ENCODE data around the gene PRKN. TPM values are rescaled to one million over a fixed set of nuclear protein-coding genes. Genes with fewer than 3 reads are reported as not detected.

PRKN gene
- total and polyA plus RNA-seq, 2 experiments from 2014 or later: 0.10 to 0.84 TPM

DNA sequence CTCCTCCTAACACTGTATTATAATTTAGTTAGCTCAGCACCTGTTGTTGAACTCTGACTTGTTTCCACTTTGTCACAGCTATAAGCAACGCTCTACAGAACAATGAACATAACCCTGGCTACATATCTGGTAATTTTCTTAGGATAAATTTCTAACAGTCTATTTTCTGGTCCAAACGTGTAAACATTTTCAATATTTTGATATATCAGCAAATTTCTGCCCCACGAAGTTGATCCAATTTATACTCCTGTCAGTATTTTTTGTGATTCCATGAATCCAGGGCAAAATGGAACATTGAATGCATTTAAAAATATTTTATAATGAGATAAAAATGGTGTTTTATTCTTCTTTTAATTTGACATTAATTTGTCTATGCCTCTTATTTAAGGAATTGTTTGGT, 1005.2 kb downstream of the PRKN start:
- H3K9me3 Mint-ChIP-seq: no peaks in the 10 kb centered on the region; the same call in 2 of the 3 replicates
- no peak for TF ChIP-seq JUNB (IDR thresholded peaks at IDR 0.05; ENCODE audit: unreplicated experiment)
- TF ChIP-seq EZH2phosphoT487 (IDR thresholded peaks at IDR 0.05; ENCODE audit: unreplicated experiment): no peak
- DNase-seq (ENCODE audit: low spot score): no peak

DNA sequence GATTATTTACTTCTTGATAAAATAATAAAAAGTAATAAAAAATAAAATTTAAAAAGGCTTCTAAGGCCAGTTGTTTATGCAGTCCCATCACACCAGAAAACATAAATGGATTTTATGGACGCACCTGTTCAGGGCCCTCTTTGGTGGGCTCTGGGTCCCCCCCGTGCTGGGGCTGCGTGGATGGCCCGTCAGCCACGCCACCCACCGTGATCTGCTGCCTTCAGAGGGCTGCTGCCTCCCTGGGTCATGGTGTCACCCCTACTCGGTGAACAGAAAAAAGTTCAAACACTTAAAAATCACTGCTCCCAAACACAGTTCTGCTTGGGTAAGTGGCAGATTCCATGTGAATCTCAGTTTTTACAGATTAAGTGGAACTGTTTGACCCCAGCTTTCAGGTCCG, 1006.1 kb downstream of the PRKN start:
- Mint-ChIP-seq H3K27me3 (ENCODE audit: insufficient read depth, low read depth, poor library complexity) (peaks cover 1% of the 10 kb centered on the region), H3K27ac (no peak overlapping the region), H3K4me3 (no peak overlapping the region), H3K9me3 (no peaks in the 10 kb centered on the region; the same call in 2 of the 3 replicates), H3K4me1 (no peaks in the 10 kb centered on the region), H3K36me3 (ENCODE audit: low read depth) (no peaks in the 10 kb centered on the region)
- DNase-seq (ENCODE audit: low spot score) (no peak), ATAC-seq (no peak)
- TF ChIP-seq NANOG (IDR thresholded peaks at IDR 0.05; ENCODE audit: borderline replicate concordance) (no peak), REST (IDR thresholded peaks at IDR 0.05; ENCODE audit: unreplicated experiment) (no peak), JUNB (IDR thresholded peaks at IDR 0.05; ENCODE audit: unreplicated experiment) (no peak), ZNF331 (CRISPR knock-in tag; IDR thresholded peaks at IDR 0.05; ENCODE audit: low read depth) (no peak), CREB1 (CRISPR knock-in tag; IDR thresholded peaks at IDR 0.05; ENCODE audit: low read depth) (no peak)
- no peaks in the 10 kb centered on the region for H3K79me2 ChIP-seq (replicated peaks; ENCODE audit: insufficient read depth)
- H3K27ac ChIP-seq (ENCODE audit: low read depth): no peak overlapping the region
- H3K4me1 ChIP-seq (ENCODE audit: insufficient read depth): no peaks in the 10 kb centered on the region
- no peaks in the 10 kb centered on the region for H3K36me3 ChIP-seq (ENCODE audit: insufficient read depth)
- H3F3A ChIP-seq (replicated peaks; ENCODE audit: low read depth): no peaks in the 10 kb centered on the region
- no peaks in the 10 kb centered on the region for H3K27me3 ChIP-seq (ENCODE audit: insufficient read depth)
- H3K4me3 ChIP-seq: no peak overlapping the region
- H4K20me1 ChIP-seq (replicated peaks; ENCODE audit: insufficient read depth): no peaks in the 10 kb centered on the region
- no peak overlapping the region for H3K4me2 ChIP-seq
- no peaks in the 10 kb centered on the region; the same call in 1 of the 2 replicates for H3K9me2 ChIP-seq (ENCODE audit: insufficient read depth)
- H2AFZ ChIP-seq: no peak overlapping the region

More for the DNA sequence above, 1005.2 kb downstream of the PRKN start:
- Histone ChIP-seq H3K27ac (ENCODE audit: low read depth) (no peak overlapping the region), H3K27me3 (ENCODE audit: insufficient read depth) (no peaks in the 10 kb centered on the region), H3F3A (replicated peaks; ENCODE audit: low read depth) (no peaks in the 10 kb centered on the region), H3K79me2 (replicated peaks; ENCODE audit: insufficient read depth) (no peaks in the 10 kb centered on the region), H3K4me2 (no peak overlapping the region), H2AFZ (no peak overlapping the region), H3K4me1 (ENCODE audit: insufficient read depth) (no peaks in the 10 kb centered on the region), H3K36me3 (ENCODE audit: insufficient read depth) (no peaks in the 10 kb centered on the region), H3K4me3 (no peak overlapping the region), H3K9me2 (ENCODE audit: insufficient read depth) (no peaks in the 10 kb centered on the region), H4K20me1 (replicated peaks; ENCODE audit: insufficient read depth) (no peaks in the 10 kb centered on the region)
- Mint-ChIP-seq H3K4me3 (no peak overlapping the region), H3K4me1 (peaks cover 8% of the 10 kb centered on the region; the same call in 2 of the 3 replicates), H3K36me3 (ENCODE audit: low read depth) (no peaks in the 10 kb centered on the region), H3K27me3 (ENCODE audit: insufficient read depth, low read depth, poor library complexity) (peaks cover 1% of the 10 kb centered on the region), H3K27ac (no peak overlapping the region)
- no peak for ATAC-seq

DNA sequence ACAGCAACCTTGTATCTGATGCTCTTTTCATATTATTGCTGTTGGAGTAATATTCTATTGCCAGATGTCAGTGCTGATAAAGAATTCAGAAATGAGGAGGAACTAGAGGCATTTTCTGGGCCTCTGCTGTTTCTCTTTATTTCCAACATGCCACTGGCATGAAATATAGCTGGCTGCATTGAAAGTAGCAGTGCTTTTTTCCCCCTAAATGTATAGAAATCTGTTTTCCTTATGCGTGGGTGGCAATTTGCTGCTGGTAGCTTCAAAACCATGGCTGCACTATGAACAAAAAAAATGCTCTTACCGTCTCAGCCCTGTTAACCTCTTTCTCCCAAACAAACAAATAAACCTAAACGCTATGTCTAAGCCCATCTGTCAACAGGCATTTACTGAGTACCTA, 1011.4 kb downstream of the PRKN start:
- ATAC-seq (no peak), DNase-seq (ENCODE audit: low spot score) (no peak)
- Mint-ChIP-seq H3K27me3 (ENCODE audit: insufficient read depth, low read depth, poor library complexity) (no peaks in the 10 kb centered on the region), H3K4me3 (no peak overlapping the region), H3K27ac (no peak overlapping the region), H3K9me3 (no peaks in the 10 kb centered on the region), H3K4me1 (no peaks in the 10 kb centered on the region), H3K36me3 (ENCODE audit: low read depth) (no peaks in the 10 kb centered on the region)
- Histone ChIP-seq H3K36me3 (ENCODE audit: insufficient read depth) (no peaks in the 10 kb centered on the region), H3K4me3 (no peak overlapping the region), H3K9me2 (ENCODE audit: insufficient read depth) (no peaks in the 10 kb centered on the region; the same call in 1 of the 2 replicates), H3F3A (replicated peaks; ENCODE audit: low read depth) (no peaks in the 10 kb centered on the region), H3K4me1 (ENCODE audit: insufficient read depth) (no peaks in the 10 kb centered on the region), H4K20me1 (replicated peaks; ENCODE audit: insufficient read depth) (no peaks in the 10 kb centered on the region), H3K27ac (ENCODE audit: low read depth) (no peak overlapping the region), H3K27me3 (ENCODE audit: insufficient read depth) (no peaks in the 10 kb centered on the region), H3K79me2 (replicated peaks; ENCODE audit: insufficient read depth) (no peaks in the 10 kb centered on the region), H2AFZ (no peak overlapping the region), H3K4me2 (no peak overlapping the region)
- no peak for TF ChIP-seq ZNF462 (CRISPR knock-in tag; IDR thresholded peaks at IDR 0.05)

Measured in GM23338 (cell line).